Measurements from ENCODE around the gene LNP1. TPM values are rescaled to one million over a fixed set of nuclear protein-coding genes. Genes with fewer than 3 reads are reported as not detected.
A peak's percentile ranks its signal among the peaks of the same experiment; 100 is the strongest.

LNP1 gene
- polyA plus RNA-seq, 2 of the 4 experiments (the other 2 are of a cell fraction): 1.3 to 2.0 TPM

GRCh38 chr3:100492059-100493006 is 91.0 kb downstream of the LNP1 start, which contains the start of gene TMEM45A (continued):
- TF ChIP-seq ZNF302 (CRISPR knock-in tag; IDR thresholded peaks at IDR 0.05) (no peak), CBX8 (IDR thresholded peaks at IDR 0.05) (no peak), SMC3 (IDR thresholded peaks at IDR 0.05) (no peak), JUN (IDR thresholded peaks at IDR 0.05) (peak in 1 of 2 experiments; percentile 38; a peak in 2 of 5 replicates), BHLHE40 (IDR thresholded peaks at IDR 0.05; ENCODE audit: low read depth, low read length) (peak; percentile 37; the same call in 1 of the 2 replicates), PHF8 (IDR thresholded peaks at IDR 0.05; ENCODE audit: borderline replicate concordance, low read depth) (peak; percentile 43), TFCP2L1 (CRISPR knock-in tag; IDR thresholded peaks at IDR 0.05) (no peak), RNF2 (IDR thresholded peaks at IDR 0.05; ENCODE audit: borderline replicate concordance, low read depth) (no peak)

GRCh38 chr3:100496711-100497261 is 95.4 kb downstream of the LNP1 start:
- no peak for DNase-seq (ENCODE audit: low read depth in 1 of 2, low spot score in 1 of 2)
- H3K9me3 ChIP-seq: no peaks in the 10 kb centered on the region
- no peak overlapping the region for H3K4me3 ChIP-seq
- TF ChIP-seq MAZ (IDR thresholded peaks at IDR 0.05; ENCODE audit: borderline replicate concordance, low read depth, low read length) (no peak), BHLHE40 (IDR thresholded peaks at IDR 0.05; ENCODE audit: low read depth, low read length) (no peak), CBX8 (IDR thresholded peaks at IDR 0.05) (no peak), EHMT2 (IDR thresholded peaks at IDR 0.05; ENCODE audit: low read depth) (no peak), SREBF2 (IDR thresholded peaks at IDR 0.05) (no peak), TFCP2L1 (CRISPR knock-in tag; IDR thresholded peaks at IDR 0.05) (no peak), KDM1A (IDR thresholded peaks at IDR 0.05; ENCODE audit: low read depth) (no peak), CEBPB (IDR thresholded peaks at IDR 0.05) (no peak), MAX (IDR thresholded peaks at IDR 0.05) (no peak), GATA3 (IDR thresholded peaks at IDR 0.05; ENCODE audit: borderline replicate concordance) (no peak), PHF8 (IDR thresholded peaks at IDR 0.05; ENCODE audit: borderline replicate concordance, low read depth) (no peak), HEYL (CRISPR knock-in tag; IDR thresholded peaks at IDR 0.05) (no peak), ZFP36 (IDR thresholded peaks at IDR 0.05; ENCODE audit: borderline replicate concordance, partially characterized antibody) (no peak), ZNF302 (CRISPR knock-in tag; IDR thresholded peaks at IDR 0.05) (no peak), KDM5A (IDR thresholded peaks at IDR 0.05) (no peak), RNF2 (IDR thresholded peaks at IDR 0.05; ENCODE audit: borderline replicate concordance, low read depth) (no peak)
- TF ChIP-seq, protein P1, sequence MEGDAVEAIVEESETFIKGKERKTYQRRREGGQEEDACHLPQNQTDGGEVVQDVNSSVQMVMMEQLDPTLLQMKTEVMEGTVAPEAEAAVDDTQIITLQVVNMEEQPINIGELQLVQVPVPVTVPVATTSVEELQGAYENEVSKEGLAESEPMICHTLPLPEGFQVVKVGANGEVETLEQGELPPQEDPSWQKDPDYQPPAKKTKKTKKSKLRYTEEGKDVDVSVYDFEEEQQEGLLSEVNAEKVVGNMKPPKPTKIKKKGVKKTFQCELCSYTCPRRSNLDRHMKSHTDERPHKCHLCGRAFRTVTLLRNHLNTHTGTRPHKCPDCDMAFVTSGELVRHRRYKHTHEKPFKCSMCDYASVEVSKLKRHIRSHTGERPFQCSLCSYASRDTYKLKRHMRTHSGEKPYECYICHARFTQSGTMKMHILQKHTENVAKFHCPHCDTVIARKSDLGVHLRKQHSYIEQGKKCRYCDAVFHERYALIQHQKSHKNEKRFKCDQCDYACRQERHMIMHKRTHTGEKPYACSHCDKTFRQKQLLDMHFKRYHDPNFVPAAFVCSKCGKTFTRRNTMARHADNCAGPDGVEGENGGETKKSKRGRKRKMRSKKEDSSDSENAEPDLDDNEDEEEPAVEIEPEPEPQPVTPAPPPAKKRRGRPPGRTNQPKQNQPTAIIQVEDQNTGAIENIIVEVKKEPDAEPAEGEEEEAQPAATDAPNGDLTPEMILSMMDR (IDR thresholded peaks at IDR 0.05): no peak
- peaks cover 8% of the 10 kb centered on the region for H3K4me1 ChIP-seq
- peak overlapping the region; percentile 9; the same call in 1 of the 3 replicates for H3K4me2 ChIP-seq
- no peak overlapping the region for H3K27ac ChIP-seq
- FAIRE-seq: no peak
- ChIA-PET CTCF (interaction anchor here (1.2 kb wide), 1 partner anchor 93 kb away, joined by 3 read pairs; no protein-coding TSS in a partner anchor), POLR2A (no interaction called here)
- ATAC-seq: no peak

DNA sequence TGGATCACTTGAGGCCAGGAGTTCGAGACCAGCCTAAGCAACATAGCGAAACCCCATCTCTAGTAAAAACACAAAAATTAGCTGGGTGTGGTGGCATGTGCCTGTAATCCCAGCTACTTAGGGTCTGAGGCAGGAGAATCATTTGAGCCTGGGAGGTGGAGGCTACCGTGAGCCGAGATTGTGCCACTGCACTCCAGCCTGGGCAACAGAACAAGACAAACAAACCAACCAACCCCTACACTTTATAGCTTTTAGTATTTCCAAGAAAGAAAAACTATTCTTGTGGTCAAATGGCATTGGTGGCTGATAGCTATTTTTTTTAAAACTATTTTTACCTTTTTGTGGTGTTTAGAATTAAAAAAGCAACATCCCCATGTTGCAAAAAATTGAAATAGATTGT is 98.3 kb downstream of the LNP1 start:
- Histone ChIP-seq H3K4me1 (peaks cover 7% of the 10 kb centered on the region; the same call in 2 of the 3 replicates), H3K4me3 (no peak overlapping the region), H3K27ac (no peak overlapping the region), H3K4me2 (no peak overlapping the region), H3K9me3 (no peaks in the 10 kb centered on the region)
- ChIA-PET CTCF (no interaction called here), POLR2A (no interaction called here)
- ATAC-seq (no peak), FAIRE-seq (no peak), DNase-seq (ENCODE audit: low read depth in 1 of 2, low spot score in 1 of 2) (no peak)
- WGBS (ENCODE audit: missing lambda C conversion rate): 84% methylated on average over 4 of the region's 4 CpGs
- TF ChIP-seq RCOR1 (IDR thresholded peaks at IDR 0.05; ENCODE audit: low read depth, low read length) (no peak), MAZ (IDR thresholded peaks at IDR 0.05; ENCODE audit: borderline replicate concordance, low read depth, low read length) (no peak), BCL3 (IDR thresholded peaks at IDR 0.05) (no peak), FOSL2 (IDR thresholded peaks at IDR 0.05) (no peak), FOSL2 (CRISPR knock-in tag; IDR thresholded peaks at IDR 0.05) (no peak), MAX (IDR thresholded peaks at IDR 0.05) (no peak), FOXS1 (CRISPR knock-in tag; IDR thresholded peaks at IDR 0.05) (no peak), TFCP2L1 (CRISPR knock-in tag; IDR thresholded peaks at IDR 0.05) (no peak), HEYL (CRISPR knock-in tag; IDR thresholded peaks at IDR 0.05) (no peak)
- TF ChIP-seq, protein P1 (IDR thresholded peaks at IDR 0.05): no peak
- TF ChIP-seq, protein P2, sequence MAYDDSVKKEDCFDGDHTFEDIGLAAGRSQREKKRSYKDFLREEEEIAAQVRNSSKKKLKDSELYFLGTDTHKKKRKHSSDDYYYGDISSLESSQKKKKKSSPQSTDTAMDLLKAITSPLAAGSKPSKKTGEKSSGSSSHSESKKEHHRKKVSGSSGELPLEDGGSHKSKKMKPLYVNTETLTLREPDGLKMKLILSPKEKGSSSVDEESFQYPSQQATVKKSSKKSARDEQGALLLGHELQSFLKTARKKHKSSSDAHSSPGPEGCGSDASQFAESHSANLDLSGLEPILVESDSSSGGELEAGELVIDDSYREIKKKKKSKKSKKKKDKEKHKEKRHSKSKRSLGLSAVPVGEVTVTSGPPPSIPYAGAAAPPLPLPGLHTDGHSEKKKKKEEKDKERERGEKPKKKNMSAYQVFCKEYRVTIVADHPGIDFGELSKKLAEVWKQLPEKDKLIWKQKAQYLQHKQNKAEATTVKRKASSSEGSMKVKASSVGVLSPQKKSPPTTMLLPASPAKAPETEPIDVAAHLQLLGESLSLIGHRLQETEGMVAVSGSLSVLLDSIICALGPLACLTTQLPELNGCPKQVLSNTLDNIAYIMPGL (CRISPR knock-in tag; IDR thresholded peaks at IDR 0.05; ENCODE audit: borderline replicate concordance): no peak
